SW 1271 (cell line): ENCODE results near the gene FAM236B.
"Not testable (repeated sequence)": the region's sequence is repeated elsewhere in the genome, so short reads cannot be mapped to it uniquely, and the experiment has no call there.

Source experiments
- DNase-seq, 2 experiments: peaks; one replicate each; lab custom pipeline; 2025; lab: John Stamatoyannopoulos, UW

Gene FAM236B

GRCh38 chrX:72782560-72782959 is at the start of gene FAM236B:
Gene FAM236B (minus strand): TSS chrX:72782660. CDS start chrX:72782560, 100 bp downstream.
- not testable (repeated sequence) for DNase-seq

- DNase-seq = not testable (repeated sequence)
Observed at GRCh38 chrX:72830701-72831100, 48.2 kb upstream of the FAM236B start.

GRCh38 chrX:72808110-72808509 is 25.6 kb upstream of the FAM236B start, which contains the start of gene FAM236D:
Gene FAM236D (minus strand): TSS chrX:72808210. CDS start chrX:72808110, 100 bp downstream.
- not testable (repeated sequence) for DNase-seq

- DNase-seq = not testable (repeated sequence)
Observed at GRCh38 chrX:72790390-72790789, 7.9 kb upstream of the FAM236B start.

GRCh38 chrX:72788142-72788541 is 5.7 kb upstream of the FAM236B start:
- not testable (repeated sequence) for DNase-seq

GRCh38 chrX:72783964-72784363 is 1.5 kb upstream of the FAM236B start:
- not testable (repeated sequence) for DNase-seq

- not testable (repeated sequence) for DNase-seq
Observed at GRCh38 chrX:72783365-72783936, 991 bp upstream of the FAM236B start.

- DNase-seq = not testable (repeated sequence)
Observed at GRCh38 chrX:72778146-72778545, 4.3 kb downstream of the FAM236B start.

GRCh38 chrX:72777467-72777790 is 5.0 kb downstream of the FAM236B start:
- not testable (repeated sequence) for DNase-seq

GRCh38 chrX:72776653-72777466 is 5.6 kb downstream of the FAM236B start, which contains the start of gene DMRTC1B:
Gene DMRTC1B (plus strand): TSS chrX:72776890. CDS start chrX:72845136, 68,246 bp downstream.
- not testable (repeated sequence) for DNase-seq

- DNase-seq = not testable (repeated sequence)
Observed at GRCh38 chrX:72760454-72760853, 22.0 kb downstream of the FAM236B start.

- DNase-seq = not testable (repeated sequence)
Observed at GRCh38 chrX:72748545-72748944, 33.9 kb downstream of the FAM236B start.

GRCh38 chrX:72745546-72745945 is 36.9 kb downstream of the FAM236B start:
- DNase-seq = not testable (repeated sequence)

- DNase-seq = no peak
Observed at GRCh38 chrX:72735561-72735960, 46.9 kb downstream of the FAM236B start.

- not testable (repeated sequence) for DNase-seq
Observed at GRCh38 chrX:72733636-72734035, 48.8 kb downstream of the FAM236B start.
